NCI-H226 (cell line): Measurements from ENCODE around the gene FBXL2.

ENCODE experiments used
- DNase-seq: peaks from one replicate; pipeline ENCODE4 v3.0.0-alpha.2; 2015

FBXL2 gene

DNA sequence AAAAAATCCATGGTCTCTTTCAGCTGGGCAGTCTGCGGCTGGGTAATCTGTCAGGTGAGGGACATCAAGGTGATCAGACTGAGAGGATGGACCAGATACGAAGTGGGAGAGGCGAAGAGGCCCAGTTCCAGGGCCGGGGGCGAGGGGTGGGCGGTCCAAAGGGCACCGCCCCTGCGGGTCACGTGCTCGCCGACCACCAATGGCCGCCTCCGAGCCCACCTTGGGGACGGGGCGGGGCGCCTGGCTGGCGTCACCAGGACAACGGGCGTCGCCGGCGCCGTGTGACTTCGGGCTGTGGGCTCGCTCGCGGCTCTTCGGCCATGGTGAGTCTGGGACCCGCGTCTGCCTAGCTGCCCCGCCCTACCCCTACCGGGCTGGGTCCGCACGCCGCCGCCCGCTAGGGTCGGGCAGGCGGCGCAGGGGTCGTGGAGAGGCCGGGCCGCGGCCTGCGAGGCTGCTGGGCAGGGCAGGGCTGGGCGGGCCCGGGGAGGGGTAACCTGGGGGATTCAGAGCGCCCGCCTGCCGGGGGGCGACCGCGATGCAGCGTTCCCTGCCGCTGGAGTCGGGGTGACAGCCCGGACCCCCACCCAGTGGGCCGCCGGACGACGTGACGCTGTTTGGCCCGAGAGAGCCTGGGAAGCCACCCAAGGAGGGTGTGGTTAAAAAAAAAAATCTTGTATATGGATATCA is at the start of gene FBXL2:
FBXL2 (plus strand) TSS at position 250 of the 690 bp plus-strand sequence; CDS start at position 321, 71 bp downstream.
- peak; percentile 61 for DNase-seq

GRCh38 chr3:33229066-33229465 is 48.2 kb upstream of the FBXL2 start:
- DNase-seq: no peak

DNA sequence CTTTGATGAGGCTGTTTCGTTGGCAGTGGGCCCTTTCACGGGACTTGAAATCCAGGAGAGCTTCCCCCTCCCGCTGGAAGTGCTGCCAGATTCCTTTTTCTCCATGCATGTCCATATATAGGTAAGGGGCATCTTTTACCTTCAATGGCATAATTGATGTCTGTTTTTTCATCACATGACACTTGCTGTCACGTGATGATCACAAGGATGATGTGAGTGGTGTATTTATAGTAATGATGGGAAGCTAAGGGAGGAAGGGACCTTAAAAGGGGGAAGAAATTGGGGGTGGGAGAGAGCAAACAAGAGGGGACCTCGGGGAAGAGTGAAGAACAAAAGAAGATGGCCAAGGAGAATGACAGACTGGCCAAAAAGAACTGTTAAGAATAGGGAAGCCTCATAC is 47.3 kb upstream of the FBXL2 start:
- no peak for DNase-seq

- no peak for DNase-seq
Measured at GRCh38 chr3:33231756-33232465, 45.3 kb upstream of the FBXL2 start.

GRCh38 chr3:33233884-33234283 is 43.4 kb upstream of the FBXL2 start:
- DNase-seq: no peak

DNA sequence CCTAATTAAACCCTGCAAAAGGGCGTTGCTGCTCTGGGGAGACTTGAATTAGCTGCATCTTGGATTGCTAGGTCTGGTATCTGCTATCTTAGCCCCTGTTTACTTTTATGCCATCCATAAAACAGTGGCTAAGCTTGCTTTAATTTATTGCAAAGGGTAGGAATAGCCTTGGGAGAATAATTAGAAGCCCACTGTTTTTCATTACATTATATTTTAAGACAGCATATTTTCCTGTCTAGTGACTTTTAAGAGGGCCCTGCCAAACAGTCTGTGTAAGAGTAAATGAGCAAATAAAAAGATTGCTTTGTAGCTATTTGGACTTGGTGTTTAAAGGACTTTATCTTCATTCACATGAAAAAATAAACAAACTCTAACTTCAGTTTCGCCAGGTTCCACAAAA is 41.2 kb upstream of the FBXL2 start:
- DNase-seq: no peak

DNA sequence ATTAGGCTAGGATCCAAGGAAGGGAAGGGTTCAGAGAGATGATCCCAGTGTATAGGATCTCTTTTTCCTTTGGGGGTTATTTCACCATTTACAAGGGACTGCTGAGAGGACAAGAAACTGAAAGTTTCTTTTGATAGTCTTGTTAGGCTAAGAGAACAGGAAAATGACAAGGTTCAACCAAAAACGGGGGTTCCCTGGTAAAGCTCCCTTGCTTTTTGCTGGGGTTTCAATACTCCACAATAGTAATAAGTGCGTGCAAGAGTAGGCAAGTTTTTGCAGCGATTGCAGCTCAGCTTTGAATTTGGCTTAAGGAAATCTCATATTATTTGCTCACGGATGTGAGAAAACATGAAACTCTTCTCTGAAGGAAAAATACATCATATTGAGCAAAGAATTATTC is 39.8 kb upstream of the FBXL2 start:
- DNase-seq: no peak

DNA sequence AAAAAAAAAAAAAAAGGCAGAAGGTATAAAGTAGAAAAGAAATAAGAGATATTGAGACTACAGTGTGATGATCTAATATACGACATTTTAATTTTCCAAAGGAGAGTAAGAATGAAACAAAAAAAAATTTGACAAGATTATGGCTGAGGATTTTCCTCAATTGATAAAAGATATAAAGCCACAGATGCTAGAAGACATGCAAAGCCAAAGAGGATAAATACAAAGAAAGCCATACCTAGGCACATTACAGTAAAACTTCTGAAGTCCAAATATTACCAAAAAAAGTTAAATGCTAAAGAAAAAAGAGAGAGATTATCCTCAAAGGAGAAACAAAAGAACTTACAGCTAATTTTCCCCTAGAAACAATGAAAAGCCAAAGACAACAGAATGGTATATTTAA is 38.3 kb upstream of the FBXL2 start:
- DNase-seq: no peak

GRCh38 chr3:33240261-33240660 is 37.0 kb upstream of the FBXL2 start:
- no peak for DNase-seq

DNA sequence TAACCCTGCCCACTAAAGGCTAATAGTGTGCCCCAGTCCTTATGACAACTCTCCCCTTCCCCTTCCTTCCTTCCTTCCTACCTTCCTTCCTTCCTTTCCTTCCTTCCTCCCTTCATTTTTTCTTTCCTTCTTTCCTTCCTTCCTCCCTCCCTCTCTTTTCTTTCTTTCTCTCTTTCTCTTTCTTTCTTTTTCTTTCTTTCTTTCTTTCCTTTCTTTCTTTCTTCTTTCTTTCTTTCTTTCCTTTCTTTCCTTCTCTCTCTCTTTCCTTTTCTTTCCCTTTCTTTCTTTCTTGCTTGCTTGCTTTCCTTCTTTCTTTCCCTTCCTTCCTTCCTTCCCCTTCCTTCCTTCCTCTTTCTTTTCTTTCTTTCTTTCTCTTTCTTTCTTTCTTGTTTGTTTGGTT is 30.5 kb upstream of the FBXL2 start:
- DNase-seq: no peak

- DNase-seq: no peak
Measured at GRCh38 chr3:33250712-33251111, 26.5 kb upstream of the FBXL2 start.

- no peak for DNase-seq
Measured at GRCh38 chr3:33256249-33256648, 21.0 kb upstream of the FBXL2 start.

DNA sequence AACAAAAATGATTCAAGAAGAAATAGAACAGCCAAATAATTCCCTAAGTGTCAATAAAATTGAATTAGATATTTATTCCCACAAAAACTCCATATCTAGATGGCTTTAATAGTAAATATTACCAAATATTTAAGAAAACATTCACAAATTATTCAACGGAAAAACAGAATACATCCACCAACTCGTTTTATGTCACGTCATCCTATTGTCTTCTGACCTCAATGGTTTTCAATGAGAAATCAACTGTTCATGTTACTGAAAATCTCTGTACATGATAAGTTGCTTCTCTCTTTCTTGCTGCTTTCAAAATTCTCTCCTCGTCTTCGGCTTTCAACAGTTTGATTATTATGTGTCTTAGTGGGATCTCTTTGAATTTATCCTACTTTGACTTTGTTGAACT is 17.1 kb upstream of the FBXL2 start:
- no peak for DNase-seq

DNA sequence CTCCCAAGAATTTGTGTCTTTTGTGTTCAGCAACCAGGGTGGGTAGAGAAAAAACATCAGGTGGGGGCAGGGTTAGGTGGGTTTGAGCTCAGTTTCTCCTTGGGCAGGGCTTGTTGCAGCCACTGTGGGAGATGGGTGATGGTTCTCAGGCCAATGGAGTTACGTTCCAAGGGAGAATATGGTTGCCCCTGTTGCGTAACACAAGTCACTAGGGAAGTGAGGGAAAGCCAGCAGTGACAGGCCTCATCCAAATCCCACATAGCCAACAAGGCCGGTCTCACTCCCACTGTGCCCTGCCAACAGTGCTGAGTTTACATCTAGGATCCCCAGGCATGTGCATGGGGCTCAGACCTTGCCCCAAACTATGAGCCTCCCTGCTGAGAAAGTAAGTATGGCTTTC is 7.9 kb upstream of the FBXL2 start:
- DNase-seq: no peak

DNA sequence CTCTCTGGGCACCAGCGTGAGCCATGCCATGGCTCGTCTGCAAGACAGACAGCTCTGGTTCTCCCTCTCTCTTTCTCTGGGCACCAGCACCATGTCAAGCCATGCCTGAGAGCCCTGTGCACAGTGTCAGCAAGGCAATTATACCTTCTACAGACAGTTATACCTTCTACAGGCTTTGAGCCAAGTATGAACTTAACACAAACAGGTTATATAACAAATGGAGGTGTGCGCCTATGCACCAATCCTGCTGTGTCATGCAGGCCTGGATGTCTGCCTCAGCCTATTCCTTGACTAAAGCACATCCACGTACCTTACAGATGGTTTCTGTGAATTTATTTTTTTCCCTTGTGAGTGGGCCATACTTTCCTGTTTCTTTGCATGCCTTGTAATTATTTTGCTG is 5.9 kb upstream of the FBXL2 start:
- DNase-seq: no peak

- no peak for DNase-seq
Measured at GRCh38 chr3:33273628-33274027, 3.6 kb upstream of the FBXL2 start.

GRCh38 chr3:33278163-33278562 is 921 bp downstream of the FBXL2 start:
- no peak for DNase-seq

GRCh38 chr3:33287672-33288282 is 10.5 kb downstream of the FBXL2 start:
- no peak for DNase-seq

DNA sequence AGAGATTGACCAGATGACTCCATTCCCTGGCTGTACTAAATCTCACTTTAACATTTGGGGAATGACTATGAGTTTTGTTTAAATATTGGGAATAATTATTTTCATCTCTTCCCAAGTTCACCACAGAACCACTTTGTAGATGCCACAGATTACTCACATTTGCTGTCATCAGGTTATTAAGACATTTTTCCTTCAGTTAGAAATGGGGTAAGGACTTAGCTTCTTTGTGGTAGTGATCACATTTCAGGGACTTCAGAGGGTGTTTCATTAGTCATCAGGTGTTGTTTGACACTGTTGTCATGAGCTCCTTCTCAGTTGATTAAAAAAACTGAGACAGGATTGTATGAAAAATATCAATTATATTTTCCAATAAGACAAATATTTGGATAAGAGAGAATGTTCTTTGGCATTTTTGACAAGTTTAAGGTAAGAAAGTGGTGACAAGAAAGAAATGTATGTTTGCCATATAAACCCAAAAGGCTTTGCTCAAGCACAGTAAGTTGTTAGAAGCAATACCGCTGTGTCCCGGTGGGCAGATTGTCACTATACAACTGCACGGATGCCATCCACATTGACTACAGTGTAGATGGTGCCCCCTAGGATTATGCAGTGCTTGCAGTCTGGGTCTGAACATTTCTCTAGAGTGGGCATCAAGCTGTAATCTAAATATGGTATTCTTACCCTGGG is 22.3 kb downstream of the FBXL2 start:
- peak; percentile 61 for DNase-seq

DNA sequence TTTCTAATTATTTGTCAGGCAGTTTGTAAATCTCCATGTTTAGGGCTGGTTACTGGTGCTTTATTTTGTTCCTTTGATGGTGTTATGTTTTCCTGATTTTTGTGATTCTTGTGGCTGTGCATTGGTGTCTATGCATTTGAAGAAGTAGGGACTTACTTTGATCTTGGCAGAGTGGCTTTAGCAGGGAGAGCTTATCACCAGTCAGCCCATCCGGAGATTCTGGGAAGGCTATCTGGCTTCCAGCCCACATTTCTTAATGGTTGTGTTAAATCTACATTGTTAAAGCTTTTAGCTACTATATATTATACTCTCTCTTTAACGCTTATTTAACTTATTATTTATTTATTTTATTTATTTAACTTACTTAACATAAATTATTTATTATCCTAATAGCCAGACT is 35.1 kb downstream of the FBXL2 start:
- DNase-seq: peak; percentile 64

DNA sequence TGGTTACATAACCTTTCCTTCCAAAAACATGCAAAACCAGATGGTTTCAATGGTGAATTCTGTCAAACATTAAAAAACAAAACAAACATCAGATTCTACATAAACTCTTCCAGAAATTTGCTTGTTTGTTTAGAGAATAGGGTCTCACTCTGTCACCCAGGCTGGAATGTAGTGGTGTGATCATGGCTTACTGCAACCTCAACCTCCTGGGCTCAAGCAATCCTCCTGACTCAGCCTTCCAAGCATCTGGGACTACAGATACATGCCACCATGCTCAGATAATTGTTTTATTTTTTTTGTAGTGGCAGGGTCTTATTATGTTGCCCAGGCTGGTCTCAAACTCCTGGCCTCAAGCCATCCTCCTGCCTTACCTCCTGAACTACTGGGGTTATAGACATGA is 36.1 kb downstream of the FBXL2 start:
- DNase-seq: no peak

DNA sequence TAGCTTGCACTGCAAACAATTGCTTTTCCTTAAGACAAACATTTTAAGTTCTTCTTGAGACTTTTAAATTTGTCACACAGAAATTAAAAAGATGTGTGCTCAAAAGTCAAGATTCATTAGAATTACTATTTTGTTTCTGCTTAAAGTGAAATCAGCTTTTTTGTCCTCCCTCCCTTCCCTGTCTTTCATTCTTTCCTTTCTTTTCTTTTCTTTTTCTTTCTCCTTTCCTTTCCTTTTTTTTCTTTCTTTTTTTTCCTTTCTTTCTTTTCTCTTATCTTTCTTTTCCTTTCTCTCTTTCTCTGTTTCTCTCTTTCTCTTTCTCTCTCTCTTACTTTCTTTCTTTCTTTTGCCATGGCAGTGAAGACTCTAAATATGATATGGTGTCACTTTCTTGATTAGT is 37.8 kb downstream of the FBXL2 start:
- DNase-seq: no peak

DNA sequence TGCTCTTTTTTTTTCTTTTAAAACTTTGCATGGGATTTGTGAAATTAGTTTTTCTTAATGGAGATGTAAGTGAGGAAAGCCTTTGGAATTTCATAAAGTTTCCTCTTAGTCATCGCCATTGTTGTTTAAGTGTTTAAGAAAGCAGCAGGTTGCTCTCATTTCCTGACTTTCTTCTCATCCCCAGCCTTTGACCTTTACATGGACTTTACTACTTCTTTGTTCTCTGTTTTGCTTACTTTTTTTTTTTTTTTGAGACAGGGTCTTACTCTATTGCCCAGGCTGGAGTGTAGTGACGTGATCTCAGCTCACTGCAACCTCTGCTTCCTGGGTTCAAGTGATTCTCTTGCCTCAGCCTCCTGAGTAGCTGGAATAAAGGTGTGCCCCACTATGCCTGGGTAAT is 38.6 kb downstream of the FBXL2 start:
- peak; percentile 46 for DNase-seq
